ENCODE results near the gene PDAP1. TPM values are rescaled to one million over a fixed set of nuclear protein-coding genes. Genes with fewer than 3 reads are reported as not detected.
A peak's percentile ranks its signal among the peaks of the same experiment; 100 is the strongest.

The PDAP1 gene
- total and polyA plus RNA-seq, 10 of the 15 experiments (the other 5 are each of a cell fraction or from before 2014, with no cell fraction given) = 6.6 to 200 (median 87.7) TPM

- Histone ChIP-seq H3K79me2 (ENCODE audit: control insufficient read depth, insufficient read depth, low read length) (no peaks in the 10 kb centered on the region), H3K4me2 (ENCODE audit: control insufficient read depth, insufficient read depth) (no peak overlapping the region), H3K9me3 (replicated peaks; ENCODE audit: control insufficient read depth, insufficient read depth, low read length) (no peaks in the 10 kb centered on the region), H4K20me1 (ENCODE audit: control insufficient read depth, insufficient read depth) (no peaks in the 10 kb centered on the region), H3K27me3 (replicated peaks in 1 of 2; ENCODE audit: control insufficient read depth in 2 of 2, insufficient read depth in 2 of 2, low read length in 1 of 2) (no peaks in the 10 kb centered on the region), H2AFZ (ENCODE audit: control insufficient read depth, low read depth, low read length) (no peak overlapping the region), H3K4me3 (no peak overlapping the region), H3K36me3 (ENCODE audit: control insufficient read depth in 2 of 2, insufficient read depth in 2 of 2, low read length in 1 of 2) (peaks cover 43 to 50% of the 10 kb centered on the region in 2 experiments), H3K9ac (ENCODE audit: control insufficient read depth, insufficient read depth, low read length) (no peak overlapping the region), H3K27ac (ENCODE audit: control insufficient read depth, insufficient read depth) (no peak overlapping the region), H3K4me1 (ENCODE audit: control insufficient read depth, insufficient read depth, low read length) (no peaks in the 10 kb centered on the region)
- WGBS (ENCODE audit: insufficient coverage, insufficient replicate concordance, low lambda C conversion rate, missing lambda C conversion rate) = 75% methylated on average over 5 of the region's 5 CpGs
- RAD21 ChIA-PET (ENCODE audit: unreplicated experiment) = no interaction called here
- POLR2A ChIA-PET = interaction anchor here (1.0 to 1.9 kb wide), 2 partner anchors 8 to 10 kb away, joined by 3 to 5 read pairs; partner anchors contain the start of genes BUD31 and PDAP1
- DNase-seq (ENCODE audit: low read depth, low spot score) = no peak
- ATAC-seq = no peak
- TF ChIP-seq ASH2L (IDR thresholded peaks at IDR 0.05; ENCODE audit: borderline replicate concordance, low read depth) (no peak), NFYA (IDR thresholded peaks at IDR 0.05; ENCODE audit: borderline replicate concordance, low read depth, low read length) (no peak), ZNF274 (IDR thresholded peaks at IDR 0.05; ENCODE audit: insufficient read depth, insufficient read length) (no peak), POLR2A (IDR thresholded peaks at IDR 0.05; ENCODE audit: low read depth, low read length) (peak; percentile 60)
- TF ChIP-seq, protein P1, sequence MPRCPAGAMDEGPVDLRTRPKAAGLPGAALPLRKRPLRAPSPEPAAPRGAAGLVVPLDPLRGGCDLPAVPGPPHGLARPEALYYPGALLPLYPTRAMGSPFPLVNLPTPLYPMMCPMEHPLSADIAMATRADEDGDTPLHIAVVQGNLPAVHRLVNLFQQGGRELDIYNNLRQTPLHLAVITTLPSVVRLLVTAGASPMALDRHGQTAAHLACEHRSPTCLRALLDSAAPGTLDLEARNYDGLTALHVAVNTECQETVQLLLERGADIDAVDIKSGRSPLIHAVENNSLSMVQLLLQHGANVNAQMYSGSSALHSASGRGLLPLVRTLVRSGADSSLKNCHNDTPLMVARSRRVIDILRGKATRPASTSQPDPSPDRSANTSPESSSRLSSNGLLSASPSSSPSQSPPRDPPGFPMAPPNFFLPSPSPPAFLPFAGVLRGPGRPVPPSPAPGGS (IDR thresholded peaks at IDR 0.05; ENCODE audit: borderline replicate concordance, insufficient read depth, low read depth, low read length, poor library complexity, severe bottlenecking) = peak; percentile 69
- BruUV-seq (replicated peaks) = no TSS peak
- CTCF ChIA-PET = interaction anchor here (1.5 to 2.8 kb wide), 2 partner anchors 8 to 33 kb away, joined by 7 to 9 read pairs; no protein-coding TSS in a partner anchor
- SMC1A ChIA-PET (ENCODE audit: uncharacterized antibody, unreplicated experiment) = interaction anchor here (0.7 to 1.2 kb wide), 2 partner anchors 9 to 12 kb away, joined by 3 read pairs; no protein-coding TSS in a partner anchor
- no peak for FAIRE-seq
- intact Hi-C loops (cut with micrococcal nuclease; ENCODE audit: unreplicated experiment) = no loop called here
- in situ Hi-C loops (cut with MboI) = no loop called here
Measured at GRCh38 chr7:99398891-99399445, 9.4 kb downstream of the PDAP1 start.
